Renal cortical epithelial cell (primary cell): ENCODE results near the gene GBF1. TPM values are rescaled to one million over a fixed set of nuclear protein-coding genes. Genes with fewer than 3 reads are reported as not detected.

Experiments
- DNase-seq: peaks from one replicate; pipeline ENCODE4 v3.0.0-alpha.2; 2011; ENCODE audit warnings: low read depth
- total RNA-seq: library from RNA; depleted of rRNA; stranded (reverse); fragments of >200 nt; gene quantifications from 2 replicates; pipeline ENCODE4 v1.2.3, GENCODE V29; 2014

GBF1 gene
- total RNA-seq, 1 donor from 2014 or later: 90.0 TPM

DNA sequence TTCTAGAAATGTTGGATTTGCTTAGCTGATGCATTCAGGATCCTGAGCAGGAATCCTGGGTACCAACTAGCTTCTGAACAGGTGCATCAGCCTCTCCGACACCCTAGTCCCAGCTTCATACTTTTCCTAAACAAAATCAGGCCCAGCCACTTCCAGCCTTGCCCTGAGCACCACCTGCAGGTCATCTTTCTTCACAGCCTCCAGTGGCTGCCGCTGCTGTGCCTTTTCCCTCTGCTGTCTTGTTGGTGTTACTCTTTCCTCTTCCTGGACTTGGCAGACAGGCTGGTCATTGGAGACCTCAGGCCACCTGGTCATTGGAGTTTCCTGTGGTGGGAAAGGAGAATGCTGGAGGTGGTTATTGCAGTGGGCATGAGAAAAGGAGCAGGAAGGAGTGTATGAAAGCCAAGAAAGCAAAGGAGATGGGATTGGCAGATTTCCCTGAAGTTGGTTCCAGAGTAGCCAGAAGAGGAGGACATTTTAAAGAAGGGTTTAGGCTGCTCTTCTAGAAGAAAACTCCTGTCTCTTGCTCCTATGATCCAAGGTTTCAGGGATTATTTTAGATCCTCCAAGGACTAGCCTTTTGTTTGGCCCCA, 102.0 kb downstream of the GBF1 start:
- DNase-seq: peak; percentile 69

DNA sequence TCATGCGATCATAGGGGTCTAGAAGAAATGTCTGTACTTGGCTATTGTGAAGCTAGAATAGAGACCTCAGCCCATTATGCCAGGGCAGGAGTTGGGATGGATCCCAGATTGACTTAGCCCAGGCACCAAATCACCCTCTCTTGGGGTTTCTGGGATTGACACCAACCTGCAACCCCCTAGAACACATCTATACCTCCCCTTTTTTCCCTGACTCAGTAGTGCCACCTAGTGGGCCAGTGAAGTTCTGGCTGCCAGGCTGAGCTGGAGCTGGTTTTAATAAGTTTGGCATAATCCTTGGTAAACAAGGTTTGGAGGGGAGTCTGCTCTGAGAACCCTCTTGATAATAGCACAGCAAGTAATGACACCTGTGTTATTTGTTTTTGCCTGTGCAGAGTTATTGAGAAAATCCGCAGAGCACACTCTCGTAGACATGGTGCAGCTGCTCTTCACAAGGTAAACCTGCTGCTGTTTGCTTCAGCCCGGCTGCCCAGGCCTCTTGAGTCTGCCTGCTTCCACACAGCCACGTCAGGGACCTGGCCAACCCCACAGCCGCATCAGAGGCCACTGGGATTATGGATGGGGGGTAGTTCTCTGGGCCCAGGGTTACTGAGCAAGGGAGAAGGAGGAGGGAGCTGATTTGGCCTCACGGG, 106.9 kb downstream of the GBF1 start:
- peak; percentile 47 for DNase-seq

DNA sequence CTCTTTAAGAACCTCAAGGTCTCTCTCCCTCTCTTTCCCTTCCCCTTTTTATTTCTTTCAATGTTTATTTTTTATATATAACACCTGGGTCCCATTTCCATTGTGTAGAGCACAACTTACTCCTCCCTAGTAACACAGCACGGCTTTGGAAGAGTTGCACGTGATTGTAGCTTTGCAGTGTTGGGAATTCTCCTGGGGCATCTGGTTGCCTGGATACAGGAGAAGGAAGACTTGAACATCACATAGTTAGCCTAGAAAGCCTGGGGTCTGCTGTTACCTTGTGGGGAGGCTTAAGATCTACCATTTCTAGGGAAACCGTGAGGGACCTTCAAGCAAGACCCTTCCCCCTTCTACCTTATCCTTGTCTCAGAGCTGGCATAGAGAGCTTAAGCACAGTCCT, 109.1 kb downstream of the GBF1 start:
- no peak for DNase-seq

DNA sequence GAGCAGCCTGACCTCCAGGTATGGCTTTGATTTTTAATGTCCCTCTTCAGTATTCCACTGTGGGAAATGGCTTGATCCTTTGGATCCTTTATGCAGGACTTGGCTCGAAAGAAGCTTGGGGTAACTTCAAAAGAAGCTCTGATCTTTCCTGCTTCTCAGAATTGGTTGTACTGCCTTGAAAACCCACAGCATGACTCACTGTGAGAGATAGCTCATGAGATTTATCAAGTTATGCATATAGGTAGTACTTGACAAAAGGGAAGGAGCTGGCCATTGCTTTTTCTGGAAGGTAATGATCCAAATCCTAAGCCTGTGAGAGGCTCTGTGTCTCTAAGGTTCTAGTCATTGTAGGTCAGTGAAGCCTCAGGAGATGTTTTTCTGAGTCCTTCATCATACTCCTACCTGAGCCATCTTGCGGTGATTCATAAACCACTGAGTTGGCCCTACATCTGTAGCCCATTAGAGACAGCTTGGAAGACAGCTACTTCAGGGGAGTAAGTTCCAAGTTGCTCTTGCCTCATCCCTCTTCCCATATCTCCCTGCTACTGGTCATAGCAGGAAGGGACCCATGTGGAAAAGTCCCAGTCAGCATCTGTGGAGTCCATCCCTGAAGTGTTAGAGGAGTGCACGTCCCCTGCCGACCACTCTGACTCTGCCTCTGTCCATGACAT, 113.5 kb downstream of the GBF1 start:
- DNase-seq: no peak

DNA sequence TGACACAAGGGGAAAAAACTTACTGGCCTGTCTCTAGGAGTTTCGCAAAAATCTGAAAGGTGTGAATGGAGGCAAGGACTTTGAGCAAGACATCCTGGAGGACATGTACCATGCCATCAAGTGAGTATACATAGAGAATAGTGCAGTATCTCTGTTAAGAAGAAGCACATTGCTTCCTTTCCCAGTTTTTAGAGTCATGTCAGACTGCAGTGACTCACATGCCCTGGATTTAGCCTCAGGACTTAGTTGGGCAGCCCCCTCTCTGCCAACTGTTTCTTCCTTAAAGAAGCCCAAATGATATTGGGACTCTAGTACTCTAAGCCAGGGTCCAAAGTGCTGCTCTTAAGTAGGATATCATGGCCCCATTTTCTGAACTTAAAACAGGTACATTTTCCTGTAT, 122.1 kb downstream of the GBF1 start:
- peak; percentile 18 for DNase-seq

DNA sequence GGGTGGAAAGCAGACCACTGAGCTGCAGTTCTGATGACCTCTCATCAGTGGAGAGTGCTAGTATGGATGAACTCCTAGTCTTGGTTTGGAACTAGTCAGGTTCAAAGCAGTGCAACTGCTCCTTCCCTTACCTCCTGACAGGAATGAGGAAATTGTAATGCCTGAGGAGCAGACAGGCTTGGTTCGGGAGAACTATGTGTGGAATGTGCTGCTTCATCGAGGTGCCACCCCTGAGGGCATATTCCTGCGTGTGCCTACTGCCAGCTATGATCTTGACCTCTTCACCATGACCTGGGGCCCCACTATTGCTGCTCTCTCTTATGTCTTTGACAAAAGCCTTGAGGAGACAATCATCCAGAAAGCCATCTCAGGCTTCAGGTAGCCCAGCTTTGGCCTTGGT, 122.7 kb downstream of the GBF1 start:
- DNase-seq: peak; percentile 77

DNA sequence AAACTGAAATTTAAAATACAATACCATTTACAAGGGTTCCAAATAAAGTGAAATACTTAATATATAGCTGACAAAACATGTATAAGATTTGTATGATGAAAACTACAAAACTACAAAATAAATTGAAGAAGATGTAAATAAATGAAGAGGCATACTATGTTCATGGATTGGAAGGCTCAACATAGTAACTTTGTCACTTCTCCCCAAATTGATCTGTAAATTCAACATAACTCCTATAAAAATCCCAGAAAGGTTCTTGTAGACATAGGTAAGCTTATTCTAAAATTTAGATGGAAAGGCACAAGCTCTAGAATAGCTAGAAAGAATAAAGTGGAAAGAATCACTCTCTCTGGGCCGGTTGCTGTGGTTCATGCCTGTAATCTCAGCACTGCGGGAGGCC, 126.0 kb downstream of the GBF1 start:
- no peak for DNase-seq

DNA sequence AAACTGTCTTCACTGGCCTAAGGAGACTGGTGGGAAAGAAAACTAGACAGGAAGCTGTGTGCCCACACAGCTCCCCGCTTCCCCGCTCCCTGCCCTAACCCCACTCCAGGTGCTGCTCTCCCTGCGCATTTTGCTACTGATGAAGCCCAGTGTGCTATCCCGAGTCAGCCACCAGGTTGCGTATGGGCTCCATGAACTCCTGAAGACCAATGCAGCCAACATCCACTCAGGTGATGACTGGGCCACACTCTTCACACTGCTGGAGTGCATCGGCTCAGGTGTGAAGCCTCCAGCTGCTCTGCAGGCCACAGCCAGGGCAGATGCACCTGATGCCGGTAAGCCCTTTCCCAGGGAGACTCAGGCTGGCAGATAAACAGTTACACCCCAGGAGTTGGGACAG, 129.9 kb downstream of the GBF1 start:
- no peak for DNase-seq

DNA sequence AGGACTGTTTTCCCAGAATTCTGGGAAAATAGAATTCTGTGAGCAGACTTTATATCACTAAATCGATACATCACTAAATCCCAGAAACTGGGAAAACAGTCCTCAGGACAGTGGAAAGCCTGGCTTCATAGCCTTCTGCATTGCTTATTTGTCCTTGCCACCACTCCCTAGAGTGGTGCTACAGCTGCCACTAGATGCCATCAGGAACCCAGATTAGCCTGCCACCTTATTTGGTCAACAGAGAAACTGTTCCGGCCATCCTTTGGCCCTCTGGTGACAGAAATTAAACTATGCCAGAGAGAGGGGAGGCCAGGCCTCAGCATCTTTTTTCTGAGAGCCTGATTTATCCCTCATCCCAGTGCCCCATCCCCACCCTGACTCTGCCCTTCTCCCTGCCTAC, 130.5 kb downstream of the GBF1 start:
- DNase-seq: no peak

DNA sequence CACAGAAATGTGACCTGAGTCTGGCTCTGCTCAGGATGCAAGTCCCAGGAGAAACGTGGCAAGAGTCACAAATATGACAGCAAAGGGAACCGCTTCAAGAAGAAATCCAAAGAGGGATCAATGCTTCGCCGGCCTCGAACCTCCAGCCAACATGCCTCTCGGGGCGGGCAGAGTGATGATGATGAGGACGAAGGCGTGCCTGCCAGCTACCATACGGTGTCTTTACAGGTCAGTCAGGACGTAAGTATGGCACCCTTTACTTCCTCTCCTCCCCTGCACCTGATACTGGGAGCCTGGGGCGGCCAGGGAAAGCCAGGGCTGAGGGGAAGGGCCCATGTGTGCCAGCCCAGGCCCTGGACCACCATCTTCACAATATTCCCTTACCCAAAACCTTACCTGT, 131.6 kb downstream of the GBF1 start:
- DNase-seq: no peak

DNA sequence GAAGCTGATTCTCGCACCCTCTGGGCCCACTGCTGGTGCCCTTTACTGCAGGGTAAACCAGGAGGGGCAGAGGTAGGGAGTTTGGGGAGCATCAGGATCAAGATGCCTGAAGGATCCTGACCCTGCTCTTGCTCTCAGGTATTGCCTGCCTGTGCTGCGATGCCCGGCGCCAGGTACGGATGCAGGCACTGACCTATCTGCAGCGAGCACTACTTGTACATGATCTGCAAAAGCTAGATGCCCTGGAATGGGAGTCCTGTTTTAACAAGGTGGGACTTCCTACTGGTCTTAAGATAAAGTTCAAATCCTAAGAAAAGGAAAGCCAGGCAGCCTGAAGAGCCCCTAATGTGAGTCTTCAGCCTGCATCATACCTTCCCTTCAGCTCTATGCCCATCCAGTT, 134.1 kb downstream of the GBF1 start:
- DNase-seq: no peak

DNA sequence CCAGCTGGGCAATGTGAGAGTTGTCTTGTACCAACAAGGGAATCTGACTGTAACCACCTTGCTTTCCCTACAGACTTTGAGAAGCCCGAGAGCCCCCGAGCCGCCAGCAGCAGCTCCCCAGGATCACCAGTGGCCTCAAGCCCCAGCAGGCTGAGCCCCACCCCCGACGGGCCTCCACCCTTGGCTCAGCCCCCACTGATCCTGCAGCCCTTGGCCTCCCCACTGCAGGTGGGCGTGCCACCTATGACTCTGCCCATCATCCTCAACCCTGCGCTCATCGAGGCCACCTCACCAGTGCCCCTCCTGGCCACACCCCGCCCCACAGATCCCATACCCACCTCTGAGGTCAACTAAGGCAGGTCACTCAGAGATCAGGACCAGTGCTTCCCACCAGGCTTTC, 136.7 kb downstream of the GBF1 start:
- DNase-seq: no peak

DNA sequence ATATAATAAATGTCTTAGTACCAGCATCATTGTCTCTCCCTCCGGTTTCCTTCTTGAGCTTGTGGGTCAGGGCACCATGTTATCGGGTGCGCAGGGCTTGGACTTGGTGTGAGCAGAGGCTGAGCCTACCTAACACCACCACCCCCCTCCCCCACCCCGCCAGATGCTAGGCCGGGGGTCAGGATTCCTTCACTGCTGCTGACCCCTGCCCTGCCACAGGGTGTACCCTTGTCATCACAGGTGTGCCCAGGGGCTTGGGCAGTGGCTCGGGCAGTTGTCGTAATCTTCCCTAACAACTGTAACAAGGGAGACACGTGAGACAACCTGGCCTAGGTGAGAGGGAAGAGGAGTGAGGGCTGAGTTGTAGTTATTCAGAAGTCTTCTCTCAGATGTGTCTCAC, 137.5 kb downstream of the GBF1 start:
- DNase-seq: no peak

DNA sequence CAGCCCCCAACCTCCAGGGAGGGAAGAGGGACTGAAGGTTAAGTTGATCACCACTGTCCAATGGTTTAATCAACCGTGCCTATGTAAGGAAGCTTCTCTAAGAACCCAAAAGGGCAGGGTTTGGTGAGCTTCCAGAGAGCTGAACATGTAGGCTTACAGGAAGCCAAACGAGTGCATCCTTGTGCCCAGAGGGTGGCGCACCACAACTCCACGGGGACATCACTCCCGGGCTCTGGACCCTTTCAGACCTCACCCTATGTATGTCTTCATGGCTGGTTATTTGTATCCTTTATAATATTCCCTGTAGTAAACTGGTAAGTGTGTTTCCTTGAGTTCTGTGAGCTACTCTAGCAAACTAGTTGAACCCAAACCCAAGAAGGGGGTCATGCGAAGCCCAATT, 138.7 kb downstream of the GBF1 start:
- no peak for DNase-seq

DNA sequence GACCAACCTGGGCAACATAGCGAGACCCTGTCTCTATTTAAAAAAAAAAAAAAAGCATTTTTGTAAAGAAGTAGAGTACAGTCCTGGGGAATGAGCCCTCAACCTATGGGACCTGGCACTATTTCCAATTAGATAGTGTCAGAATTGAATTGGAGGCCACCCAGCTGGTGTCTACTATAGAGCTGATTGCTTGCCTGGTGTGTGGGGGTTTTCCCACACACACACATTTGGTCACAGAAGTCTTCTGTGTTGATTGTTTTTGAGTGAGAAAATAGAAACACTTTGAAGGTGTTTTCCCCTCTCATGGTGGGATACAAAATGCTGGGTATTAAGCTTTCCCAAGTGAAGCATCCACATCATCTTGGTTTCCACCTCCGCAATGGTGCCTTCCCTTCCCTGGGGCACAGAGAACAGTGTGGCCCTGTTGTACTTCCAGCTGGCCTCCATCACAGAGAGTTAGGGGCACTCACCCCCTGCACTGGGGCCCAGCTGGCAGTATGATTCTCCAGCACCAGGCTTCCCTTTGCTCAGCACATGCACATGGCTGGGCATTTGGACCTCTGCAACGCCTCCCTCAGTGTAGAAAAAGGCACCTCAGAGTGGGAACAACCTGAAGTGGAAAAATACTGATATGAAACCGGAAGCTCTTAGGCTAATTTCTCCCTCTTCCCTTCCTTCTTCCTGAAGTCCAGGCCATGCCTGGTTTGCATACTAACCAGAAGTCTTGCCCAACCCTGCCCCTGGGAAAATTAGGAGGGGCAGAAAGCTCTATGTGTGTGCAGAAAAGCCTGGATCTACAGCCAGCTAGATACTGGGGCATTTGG, 139.5 kb downstream of the GBF1 start:
- DNase-seq: peak; percentile 64

DNA sequence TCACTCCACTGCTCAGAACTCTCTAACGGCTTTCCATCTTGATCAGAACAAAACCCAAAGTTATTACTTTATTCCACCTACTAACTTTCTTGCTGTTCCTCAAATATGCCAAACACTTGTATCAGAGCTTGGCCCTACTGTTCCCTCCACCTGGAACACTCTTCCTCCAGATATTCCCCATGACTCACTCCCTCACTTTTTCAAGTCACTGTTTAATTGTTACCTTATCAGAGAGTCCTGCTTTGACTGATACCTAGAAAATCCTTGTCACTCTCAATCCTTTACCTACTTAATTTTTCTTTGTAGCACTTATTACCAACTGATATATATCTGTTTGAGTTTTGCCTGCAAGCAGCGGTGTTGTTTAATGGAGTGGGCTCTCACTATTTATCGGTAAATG, 144.6 kb downstream of the GBF1 start:
- DNase-seq: peak; percentile 42

DNA sequence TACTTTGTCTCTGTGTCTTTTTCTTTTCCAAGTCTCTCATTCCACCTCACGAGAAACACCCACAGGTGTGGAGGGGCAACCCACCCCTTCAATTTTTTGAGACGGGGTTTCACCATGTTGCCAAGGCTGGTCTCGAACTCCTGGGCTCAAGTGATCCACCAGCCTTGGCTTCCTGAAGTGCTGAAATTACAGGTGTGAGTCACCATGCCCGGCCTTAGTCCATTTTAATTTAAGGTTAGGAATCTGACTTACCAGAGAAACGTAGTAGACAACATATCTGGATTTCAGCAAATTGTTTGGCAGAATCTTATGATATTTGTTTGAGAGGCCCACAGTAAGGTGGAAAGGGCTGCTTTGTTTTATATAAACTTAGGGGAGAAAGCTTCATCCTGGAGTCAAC, 147.0 kb downstream of the GBF1 start:
- DNase-seq: no peak

DNA sequence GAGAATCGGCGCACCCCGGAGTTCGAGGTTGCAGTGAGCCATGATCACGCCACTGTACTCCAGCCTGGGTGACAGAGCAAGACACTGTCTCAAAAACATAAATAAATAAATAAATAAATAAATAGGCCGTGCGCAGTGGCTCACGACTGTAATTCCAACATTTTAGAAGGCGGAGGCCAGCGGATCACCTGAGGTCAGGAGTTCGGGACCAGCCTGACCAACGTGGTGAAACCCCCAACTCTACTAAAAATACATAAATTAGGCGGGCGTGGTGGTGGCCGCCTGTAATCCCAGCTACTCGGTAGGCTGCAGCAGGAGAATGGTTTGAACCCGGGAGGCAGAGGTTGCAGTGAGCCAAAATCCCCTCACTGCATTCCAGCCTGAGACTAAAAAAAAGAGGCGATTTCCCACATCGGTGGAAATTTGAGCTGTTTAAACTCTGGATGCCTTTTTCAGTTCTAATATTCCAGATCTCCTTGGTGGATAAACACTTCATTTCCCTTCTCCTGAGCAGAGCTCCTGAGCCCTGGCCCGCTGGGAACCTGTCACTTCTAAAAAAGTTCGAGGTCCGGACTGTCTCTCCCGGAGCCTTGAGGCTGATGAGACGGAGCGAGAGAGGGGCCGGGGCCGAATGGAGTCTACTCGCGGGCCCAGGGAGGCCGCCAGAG, 148.2 kb downstream of the GBF1 start:
- DNase-seq: no peak

DNA sequence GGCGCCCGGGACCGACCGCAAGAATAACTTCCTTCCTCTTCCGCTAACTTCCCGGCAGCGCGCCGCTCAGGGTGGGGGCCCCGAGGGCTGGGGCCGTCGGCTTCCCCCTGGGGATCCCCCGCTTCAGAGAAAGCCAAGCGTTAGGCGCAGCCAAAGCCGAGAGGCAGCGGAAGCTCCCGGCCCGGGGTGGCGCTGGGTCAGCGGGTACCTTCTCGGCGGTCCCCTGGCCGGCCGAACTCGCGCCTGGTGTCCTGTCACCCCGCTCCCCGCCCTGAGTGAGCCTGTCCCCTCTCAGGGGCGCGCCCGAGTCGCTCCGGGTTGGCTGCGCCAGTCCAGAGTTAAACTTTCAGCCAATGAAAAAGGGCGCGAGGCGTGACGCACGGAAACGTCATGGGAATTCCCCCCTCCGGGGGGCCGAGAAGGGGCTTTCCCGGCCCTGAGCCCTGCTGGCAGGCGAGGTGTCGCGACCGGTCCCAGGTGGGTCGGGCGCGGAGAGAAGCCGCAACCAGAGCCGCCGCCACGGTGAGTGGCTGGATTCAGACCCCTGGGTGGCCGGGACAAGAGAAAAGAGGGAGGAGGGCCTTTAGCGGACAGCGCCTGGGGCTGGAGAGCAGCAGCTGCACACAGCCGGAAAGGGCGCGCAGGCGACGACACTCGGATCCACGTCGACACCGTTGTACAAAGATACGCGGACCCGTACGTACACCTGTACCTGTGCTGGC, 148.9 kb downstream of the GBF1 start:
- peak; percentile 83 for DNase-seq

DNA sequence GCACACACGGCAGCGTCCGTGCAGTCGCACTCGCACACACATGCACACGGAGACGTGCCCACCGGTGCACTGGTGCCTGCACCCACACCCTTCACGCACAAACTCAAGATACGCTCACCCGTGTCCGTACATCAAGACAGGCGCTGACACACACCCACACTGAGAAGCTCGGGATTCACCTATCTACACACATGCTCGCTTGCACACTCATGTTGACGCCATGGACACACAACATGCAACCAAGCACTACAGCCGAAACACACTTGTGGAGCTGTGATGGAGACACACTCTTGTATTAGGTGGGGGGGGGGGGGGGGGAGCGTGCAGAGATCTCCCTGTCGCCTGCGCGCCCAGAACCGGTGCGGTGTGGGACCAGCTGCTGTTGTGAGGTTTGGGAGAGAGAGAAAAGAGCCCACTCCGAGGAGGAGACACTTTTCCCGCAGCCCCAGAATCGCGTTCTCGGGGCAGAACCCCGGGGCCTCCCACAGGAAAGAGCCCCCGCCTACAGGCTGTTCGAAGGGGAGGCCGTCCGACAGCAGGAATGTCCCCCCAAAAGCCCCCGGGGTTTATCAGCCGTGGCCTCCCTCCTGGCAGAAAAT, 149.6 kb downstream of the GBF1 start:
- DNase-seq: peak; percentile 44
